WERI-Rb-1 (cell line): ENCODE results near the gene AKT1.

ENCODE experiments used
- DNase-seq: peaks from one replicate; pipeline ENCODE4 v3.0.0-alpha.2; 2020
- H3K27ac ChIP-seq: fragments of 250-450 bp; sonication (Bioruptor Pico); 2 replicates; pipeline ENCODE4 v1.5.1; 2020; ENCODE audit warnings: mild to moderate bottlenecking, moderate library complexity
- H3K27me3 ChIP-seq: fragments of 250-450 bp; sonication (Bioruptor Pico); 2 replicates; pipeline ENCODE4 v1.5.1; 2021; ENCODE audit warnings: mild to moderate bottlenecking, low read depth, moderate library complexity; ENCODE audit not compliant: insufficient read depth, severe bottlenecking
- H3K36me3 ChIP-seq: fragments of 250-450 bp; sonication (Bioruptor Pico); 2 replicates; pipeline ENCODE4 v1.5.1; 2020; ENCODE audit warnings: mild to moderate bottlenecking, moderate library complexity
- H3K4me3 ChIP-seq: 2 replicates; pipeline ENCODE4 v1.5.1; 2011; ENCODE audit warnings: low read depth, mild to moderate bottlenecking, control low read depth, low read length
- H3K9me3 ChIP-seq: fragments of 250-450 bp; sonication (Bioruptor Pico); 2 replicates; pipeline ENCODE4 v1.5.1; 2021; ENCODE audit warnings: mild to moderate bottlenecking, moderate library complexity; ENCODE audit not compliant: severe bottlenecking
- CTCF ChIP-seq: IDR thresholded peaks from 2 replicates; pipeline ENCODE4 v1.5.1; 2011; ENCODE audit warnings: low read depth, mild to moderate bottlenecking, control low read depth, inconsistent platforms, low read length

AKT1 gene

GRCh38 chr14:104728631-104729030, 66.9 kb downstream of the AKT1 start:
- DNase-seq: no peak
- H3K9me3 ChIP-seq: no peaks in the 10 kb centered on the region
- no peaks in the 10 kb centered on the region for H3K36me3 ChIP-seq
- H3K27ac ChIP-seq: no peak overlapping the region
- TF ChIP-seq CTCF: no peak
- H3K27me3 ChIP-seq: no peaks in the 10 kb centered on the region
- no peak overlapping the region for H3K4me3 ChIP-seq

- no peak for DNase-seq
- no peak overlapping the region for H3K4me3 ChIP-seq
- peak; percentile 41 for TF ChIP-seq CTCF
- H3K9me3 ChIP-seq: no peaks in the 10 kb centered on the region
- no peak overlapping the region for H3K27ac ChIP-seq
- H3K27me3 ChIP-seq: no peaks in the 10 kb centered on the region
- H3K36me3 ChIP-seq: no peaks in the 10 kb centered on the region
Observed at GRCh38 chr14:104726600-104727451, 68.7 kb downstream of the AKT1 start.

DNA sequence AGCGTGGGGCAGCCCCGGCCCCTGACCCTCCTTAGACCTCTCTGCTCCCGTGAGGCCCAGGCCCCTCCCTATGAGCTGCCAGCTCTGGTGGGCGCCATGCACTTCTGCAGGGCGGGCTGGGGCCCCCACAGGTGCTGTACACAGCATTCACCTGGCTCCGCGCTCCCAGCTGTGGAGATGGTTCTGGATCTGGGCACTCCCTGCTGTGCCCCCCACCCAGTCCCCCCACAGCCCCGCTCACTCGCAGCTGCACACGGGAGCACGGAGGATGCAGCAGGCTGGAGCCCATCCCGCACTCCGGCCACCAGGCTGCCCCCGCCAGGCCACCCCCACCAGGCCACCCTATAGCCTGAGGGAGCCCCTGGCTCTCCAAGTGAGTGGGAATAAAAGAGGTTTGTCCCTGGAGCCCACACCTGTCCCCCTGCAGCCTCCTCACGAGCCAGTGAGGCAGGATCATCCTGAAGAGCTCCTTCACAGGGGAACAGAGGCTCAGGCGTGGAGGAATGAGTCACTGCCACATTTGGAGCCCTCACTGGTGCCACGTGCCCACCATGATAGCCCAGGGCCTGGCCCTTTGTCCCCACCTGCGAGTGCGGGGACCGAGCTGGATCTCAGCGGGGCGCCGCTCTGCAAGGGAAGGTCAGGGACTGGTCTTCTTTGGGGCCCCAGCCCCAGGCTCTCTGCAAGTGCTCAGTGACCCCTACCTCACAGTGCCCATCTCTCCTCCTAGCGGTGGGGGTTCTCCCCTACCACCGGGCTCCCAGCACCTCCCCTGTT, 69.6 kb downstream of the AKT1 start:
- H3K27me3 ChIP-seq: no peaks in the 10 kb centered on the region
- DNase-seq: no peak

DNA sequence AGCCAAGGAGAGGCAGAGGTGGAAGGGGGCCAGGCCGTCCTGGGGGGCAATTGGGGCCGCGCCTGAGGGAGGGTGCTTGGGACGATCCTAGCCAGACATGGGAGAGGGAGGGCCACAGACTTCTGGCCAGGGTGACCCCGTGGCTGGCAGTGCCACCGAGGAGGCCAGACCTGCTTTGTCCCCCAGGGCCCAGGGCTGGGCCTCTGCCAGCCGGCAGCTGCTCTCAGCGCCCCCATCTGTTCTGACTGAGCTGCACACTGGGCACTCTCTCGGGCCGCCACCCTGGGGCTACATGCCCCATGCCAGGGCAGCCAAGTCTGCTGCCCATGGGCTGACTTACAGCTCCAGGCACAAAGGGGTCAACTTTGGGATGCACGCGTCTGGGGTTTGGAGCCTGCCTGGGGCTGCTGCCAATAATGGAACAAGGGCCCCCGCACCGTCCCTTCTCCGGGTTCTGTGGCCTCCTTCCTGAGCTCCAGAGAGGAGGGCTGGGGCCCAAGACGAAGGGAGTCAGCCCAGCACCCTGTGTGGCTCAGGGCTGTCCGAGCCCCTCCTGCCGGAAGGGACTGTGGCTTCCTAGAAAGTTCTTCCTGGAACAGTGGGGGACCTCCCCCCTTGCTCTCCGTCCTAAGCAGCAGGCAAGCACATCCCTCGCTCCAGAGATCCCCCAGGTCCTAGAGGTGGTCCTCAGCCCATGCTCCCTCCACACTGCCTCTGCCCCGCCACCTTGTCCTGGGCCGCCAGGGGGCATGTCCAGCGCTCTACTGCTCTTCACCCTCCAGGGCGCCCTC, 70.4 kb downstream of the AKT1 start:
- no peaks in the 10 kb centered on the region for H3K36me3 ChIP-seq
- H3K27me3 ChIP-seq: no peaks in the 10 kb centered on the region
- H3K4me3 ChIP-seq: peak overlapping the region; percentile 41
- H3K9me3 ChIP-seq: no peaks in the 10 kb centered on the region
- peak; percentile 23; the same call in 1 of the 2 replicates for TF ChIP-seq CTCF
- DNase-seq: no peak
- H3K27ac ChIP-seq: no peak overlapping the region

More for the DNA sequence above, 69.6 kb downstream of the AKT1 start:
- Histone ChIP-seq H3K36me3 (no peaks in the 10 kb centered on the region), H3K9me3 (no peaks in the 10 kb centered on the region), H3K4me3 (no peak overlapping the region), H3K27ac (no peak overlapping the region)
- no peak for TF ChIP-seq CTCF

GRCh38 chr14:104724407-104724980, 71.1 kb downstream of the AKT1 start:
- Histone ChIP-seq H3K27ac (peak overlapping the region; percentile 72), H3K36me3 (no peaks in the 10 kb centered on the region; the same call in 1 of the 2 replicates), H3K27me3 (no peaks in the 10 kb centered on the region), H3K9me3 (no peaks in the 10 kb centered on the region), H3K4me3 (peak overlapping the region; percentile 41)
- TF ChIP-seq CTCF: no peak
- peak; percentile 40 for DNase-seq
